ENCODE data around the gene GRB10.

GRCh38 chr7:50605059-50605458, 177.6 kb downstream of the GRB10 start:
- no peak for TF ChIP-seq CTCF (IDR thresholded peaks at IDR 0.05)
- no peak for TF ChIP-seq POLR2A (IDR thresholded peaks at IDR 0.05)

All from Peyer's patch (tissue), 4 donors.